OCI-LY1 (cell line): Measurements from ENCODE around the gene HECW1.

Experiments
- H2AFZ ChIP-seq: fragments of 200-600 bp; sonication (generic), shearing (Covaris generic); 2 replicates; pipeline ENCODE4 v1.6.0; 2014; ENCODE audit warnings: antibody characterized with exemption, mild to moderate bottlenecking, low read length
- H3F3A ChIP-seq: fragments of 200-600 bp; sonication (generic), shearing (Covaris generic); 2 replicates; pipeline ENCODE4 v1.6.0; 2014; ENCODE audit warnings: mild to moderate bottlenecking, antibody characterized with exemption, low read length, moderate library complexity; ENCODE audit not compliant: insufficient read depth
- H3K27ac ChIP-seq: fragments of 200-600 bp; sonication (generic); 2 replicates; pipeline ENCODE4 v1.5.1; 2014; ENCODE audit warnings: low read length, mixed run types, mild to moderate bottlenecking, low read depth; ENCODE audit not compliant: poor library complexity, severe bottlenecking
- H3K27me3 ChIP-seq: fragments of 200-600 bp; sonication (generic); 2 replicates; pipeline ENCODE4 v1.6.0; 2014; ENCODE audit warnings: antibody characterized with exemption, mild to moderate bottlenecking, low read length, moderate library complexity; ENCODE audit not compliant: insufficient read depth
- H3K36me3 ChIP-seq: fragments of 200-600 bp; sonication (generic); 2 replicates; pipeline ENCODE4 v1.6.1; 2014; ENCODE audit warnings: mild to moderate bottlenecking, antibody characterized with exemption, low read length, moderate library complexity, mixed read lengths; ENCODE audit not compliant: insufficient read depth
- H3K4me1 ChIP-seq: fragments of 200-600 bp; sonication (generic); 2 replicates; pipeline ENCODE4 v1.5.1; 2014; ENCODE audit warnings: mild to moderate bottlenecking, low read length, moderate library complexity; ENCODE audit not compliant: insufficient read depth, severe bottlenecking
- H3K4me2 ChIP-seq: fragments of 200-600 bp; sonication (generic), shearing (Covaris generic); 2 replicates; pipeline ENCODE4 v1.6.1; 2014; ENCODE audit warnings: low read length
- H3K4me3 ChIP-seq: fragments of 200-600 bp; sonication (generic); 2 replicates; pipeline ENCODE4 v1.5.1; 2014; ENCODE audit warnings: low read length, low read depth, mild to moderate bottlenecking, mixed read lengths; ENCODE audit not compliant: poor library complexity, severe bottlenecking
- H3K79me2 ChIP-seq: fragments of 200-600 bp; shearing (Covaris generic); 2 replicates; pipeline ENCODE4 v1.6.1; 2016; ENCODE audit warnings: mixed run types, low read length, mixed read lengths; ENCODE audit not compliant: insufficient read depth
- H3K9ac ChIP-seq: fragments of 200-600 bp; sonication (generic), shearing (Covaris generic); 2 replicates; pipeline ENCODE4 v1.6.1; 2014; ENCODE audit warnings: mild to moderate bottlenecking, low read length, mixed read lengths
- H3K9me2 ChIP-seq: fragments of 200-600 bp; sonication (generic), shearing (Covaris generic); 2 replicates; pipeline ENCODE4 v1.6.1; 2014; ENCODE audit warnings: low read depth, mild to moderate bottlenecking, low read length, mixed read lengths
- H3K9me3 ChIP-seq: fragments of 200-600 bp; shearing (Covaris generic); 2 replicates; pipeline ENCODE4 v1.6.1; 2014; ENCODE audit warnings: low read length, mixed read lengths
- H4K20me1 ChIP-seq: fragments of 200-600 bp; sonication (generic), shearing (Covaris generic); 2 replicates; pipeline ENCODE4 v1.6.0; 2016; ENCODE audit warnings: mild to moderate bottlenecking, low read length; ENCODE audit not compliant: insufficient read depth
- CTCF ChIP-seq: fragments of 200-600 bp; sonication (generic), shearing (Covaris generic); IDR thresholded peaks from 2 replicates; pipeline ENCODE4 v1.5.1; 2017; ENCODE audit warnings: mild to moderate bottlenecking, antibody characterized with exemption, low read length, moderate library complexity, mixed read lengths
- EZH2 ChIP-seq: fragments of 200-600 bp; sonication (generic), shearing (Covaris generic); IDR thresholded peaks from 2 replicates; pipeline ENCODE4 v1.8.0; 2017; ENCODE audit warnings: borderline replicate concordance, mixed run types, mild to moderate bottlenecking, antibody characterized with exemption, low read length, moderate library complexity, mixed read lengths

Gene HECW1

GRCh38 chr7:43535031-43535451 lies 422.6 kb downstream of the HECW1 start:
- Histone ChIP-seq H2AFZ (no peak overlapping the region), H3K4me1 (no peaks in the 10 kb centered on the region), H3K9ac (no peak overlapping the region), H3K4me2 (no peak overlapping the region), H3K79me2 (no peaks in the 10 kb centered on the region), H3K9me3 (no peaks in the 10 kb centered on the region), H4K20me1 (no peaks in the 10 kb centered on the region), H3K9me2 (no peaks in the 10 kb centered on the region), H3K27ac (no peak overlapping the region), H3K27me3 (0 out of 2 replicates have a peak, but pooled peaks cover 3% of the 10 kb centered on the region), H3K4me3 (no peak overlapping the region), H3F3A (no peaks in the 10 kb centered on the region), H3K36me3 (no peaks in the 10 kb centered on the region)
- TF ChIP-seq CTCF (no peak), EZH2 (no peak)

- no peak overlapping the region for H3K4me3 ChIP-seq
- 0 out of 2 replicates have a peak, but pooled peaks cover 3% of the 10 kb centered on the region for H3K27me3 ChIP-seq
- H2AFZ ChIP-seq, result no peak overlapping the region
- no peak overlapping the region for H3K27ac ChIP-seq
- H3F3A ChIP-seq, result no peaks in the 10 kb centered on the region
- H3K9me2 ChIP-seq, result no peaks in the 10 kb centered on the region
- no peak overlapping the region for H3K9ac ChIP-seq
- no peaks in the 10 kb centered on the region for H3K36me3 ChIP-seq
- no peaks in the 10 kb centered on the region for H3K4me1 ChIP-seq
- H4K20me1 ChIP-seq, result no peaks in the 10 kb centered on the region
- H3K4me2 ChIP-seq, result no peak overlapping the region
- no peak for TF ChIP-seq CTCF
- no peak for TF ChIP-seq EZH2
- H3K9me3 ChIP-seq, result no peaks in the 10 kb centered on the region
- H3K79me2 ChIP-seq, result no peaks in the 10 kb centered on the region
These were observed 423.6 kb downstream of the HECW1 start for GRCh38 chr7:43535810-43536585.

GRCh38 chr7:43536773-43537172 lies 424.3 kb downstream of the HECW1 start:
- H3K79me2 ChIP-seq, result no peaks in the 10 kb centered on the region
- H4K20me1 ChIP-seq, result no peaks in the 10 kb centered on the region
- H3K36me3 ChIP-seq, result no peaks in the 10 kb centered on the region
- no peak overlapping the region for H3K4me2 ChIP-seq
- no peak overlapping the region for H3K27ac ChIP-seq
- H2AFZ ChIP-seq, result no peak overlapping the region
- H3K9me3 ChIP-seq, result no peaks in the 10 kb centered on the region
- no peaks in the 10 kb centered on the region for H3F3A ChIP-seq
- no peak overlapping the region for H3K9ac ChIP-seq
- no peaks in the 10 kb centered on the region for H3K9me2 ChIP-seq
- 0 out of 2 replicates have a peak, but pooled peaks cover 3% of the 10 kb centered on the region for H3K27me3 ChIP-seq
- H3K4me3 ChIP-seq, result no peak overlapping the region
- H3K4me1 ChIP-seq, result no peaks in the 10 kb centered on the region
- TF ChIP-seq CTCF (no peak), EZH2 (no peak)
